Activated CD4-positive, alpha-beta T cell treated with anti-CD3 and anti-CD28 coated beads for 4 hours (primary cell): ENCODE measurements around the gene TMEM41B.
A peak's percentile ranks its signal among the peaks of the same experiment; 100 is the strongest.
"Not testable (repeated sequence)": the region's sequence is repeated elsewhere in the genome, so short reads cannot be mapped to it uniquely, and the experiment has no call there.

Source experiments
- DNase-seq, 2 donors: peaks; one replicate each; pipeline ENCODE4 v3.0.0-alpha.2; 2020

TMEM41B gene

DNA sequence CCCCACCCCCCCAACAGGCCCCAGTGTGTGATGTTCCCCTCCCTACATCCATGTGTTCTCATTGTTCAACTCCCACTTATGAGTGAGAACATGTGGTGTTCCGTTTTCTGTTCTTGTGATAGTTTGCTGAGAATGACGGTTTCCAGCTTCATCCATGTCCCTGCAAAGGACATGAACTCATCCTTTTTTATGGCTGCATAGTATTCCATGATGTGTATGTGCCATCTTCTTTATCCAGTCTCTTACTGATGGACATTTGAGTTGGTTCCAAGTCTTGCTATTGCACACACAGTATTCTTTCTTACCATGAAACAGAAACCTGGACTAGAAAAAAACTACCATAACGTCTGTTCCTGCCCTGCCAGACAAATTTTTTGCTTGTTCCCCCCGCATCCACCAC is 56.1 kb downstream of the TMEM41B start:
- not testable (repeated sequence) for DNase-seq

GRCh38 chr11:9254416-9254815 is 60.0 kb downstream of the TMEM41B start:
- DNase-seq = no peak

DNA sequence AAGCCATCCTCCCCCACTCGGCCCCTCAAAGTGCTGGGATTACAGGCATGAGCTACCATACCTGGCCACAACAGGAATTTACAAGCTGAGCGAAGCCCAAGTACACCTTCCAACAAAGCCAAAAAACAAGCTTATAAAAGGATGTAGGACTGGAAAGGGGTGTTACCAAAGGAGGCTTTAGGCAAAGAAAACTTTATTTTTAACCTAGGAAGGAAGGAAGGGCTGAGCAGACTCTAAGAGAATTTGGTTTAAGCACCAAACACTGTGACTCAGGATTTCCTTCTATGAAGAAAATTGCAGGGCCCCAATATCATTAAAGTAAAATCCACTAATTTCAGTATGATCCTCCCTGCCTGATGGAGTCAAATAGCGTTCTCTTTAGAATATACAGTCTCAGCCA is 61.3 kb downstream of the TMEM41B start:
- no peak for DNase-seq

GRCh38 chr11:9251311-9251710 is 63.1 kb downstream of the TMEM41B start:
- no peak for DNase-seq

DNA sequence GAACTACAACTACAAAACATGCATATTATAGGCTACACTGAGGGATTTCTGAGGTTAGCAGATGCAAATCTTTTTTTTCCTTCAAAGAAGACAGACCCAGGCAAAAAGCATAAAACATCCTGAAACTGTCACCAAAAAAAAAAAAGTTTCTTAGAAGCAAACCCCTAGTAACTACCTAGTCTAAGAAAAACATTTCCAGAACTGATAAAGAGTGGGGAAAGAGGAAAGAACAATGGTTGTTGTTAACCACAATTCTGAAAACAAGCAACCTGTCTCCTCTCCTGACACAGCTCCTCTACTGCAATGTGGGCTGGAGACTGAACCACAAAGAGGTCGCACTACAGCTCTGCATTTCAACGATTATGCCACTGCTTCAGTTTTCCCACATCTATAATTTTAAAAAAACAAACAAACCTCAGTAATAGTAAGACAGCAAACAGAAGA is 64.2 kb downstream of the TMEM41B start:
- peak; percentile 20 to 30 for DNase-seq

GRCh38 chr11:9249252-9249651 is 65.1 kb downstream of the TMEM41B start:
- no peak for DNase-seq

GRCh38 chr11:9247863-9248262 is 66.5 kb downstream of the TMEM41B start:
- DNase-seq = no peak

DNA sequence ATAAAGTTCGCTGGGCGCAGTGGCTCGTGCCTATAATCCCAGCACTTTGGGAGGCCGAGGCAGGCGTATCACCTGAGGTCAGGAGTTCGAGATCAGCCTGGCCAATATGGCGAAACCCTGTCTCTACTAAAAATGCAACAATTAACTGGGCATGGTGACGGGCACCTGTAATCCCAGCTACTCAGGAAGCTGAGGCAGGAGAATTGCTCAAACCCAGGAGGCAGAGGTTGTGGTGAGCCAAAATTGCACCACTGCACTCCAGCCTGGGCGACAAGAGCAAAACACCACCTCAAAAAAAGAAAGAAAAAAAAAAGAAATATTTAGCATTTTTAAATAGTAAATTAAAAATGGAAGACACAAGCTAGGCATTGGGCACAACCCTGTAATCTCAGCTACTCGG is 78.2 kb downstream of the TMEM41B start:
- DNase-seq = not testable (repeated sequence)

DNA sequence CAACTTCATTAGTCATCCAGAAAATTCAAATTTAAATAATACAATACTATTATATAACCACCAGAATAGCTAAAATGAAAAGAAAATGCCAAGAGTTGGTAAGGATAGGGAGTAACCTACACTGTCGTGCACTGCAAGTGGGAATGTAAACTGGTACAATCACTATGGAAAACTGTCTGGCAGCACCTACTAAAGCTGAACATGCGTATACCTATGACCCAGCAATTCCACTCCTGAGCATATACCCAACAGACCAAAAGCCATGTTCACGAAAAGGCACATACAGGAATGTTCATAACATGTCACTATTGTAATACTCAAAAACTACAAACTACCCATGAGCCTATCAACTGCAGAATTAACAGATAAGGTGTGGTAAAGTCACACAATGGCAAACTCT is 81.9 kb downstream of the TMEM41B start:
- no peak for DNase-seq

DNA sequence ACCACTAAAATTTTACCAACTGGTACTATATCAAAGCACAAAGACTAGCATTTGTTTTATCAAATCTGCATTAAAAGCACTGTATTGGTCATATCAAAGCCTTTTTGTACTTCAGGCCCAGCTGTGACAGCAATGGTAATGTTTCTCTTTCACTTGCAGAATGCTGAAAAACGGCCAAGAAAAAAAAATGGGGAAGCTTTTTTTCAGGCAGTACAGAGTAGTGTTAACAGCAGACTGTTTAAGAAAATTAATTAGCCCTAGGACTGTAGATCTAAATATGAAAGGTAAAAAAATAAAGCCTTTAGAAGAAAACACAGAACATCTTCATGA is 82.6 kb downstream of the TMEM41B start:
- no peak for DNase-seq
